D341Med (cell line): ENCODE data around the gene FCRLA.
"Not testable (repeated sequence)": the region's sequence is repeated elsewhere in the genome, so short reads cannot be mapped to it uniquely, and the experiment has no call there.

Experiments used
- DNase-seq: peaks from one replicate; pipeline ENCODE4 v3.0.0; 2012; ENCODE audit warnings: low spot score

Gene FCRLA

DNA sequence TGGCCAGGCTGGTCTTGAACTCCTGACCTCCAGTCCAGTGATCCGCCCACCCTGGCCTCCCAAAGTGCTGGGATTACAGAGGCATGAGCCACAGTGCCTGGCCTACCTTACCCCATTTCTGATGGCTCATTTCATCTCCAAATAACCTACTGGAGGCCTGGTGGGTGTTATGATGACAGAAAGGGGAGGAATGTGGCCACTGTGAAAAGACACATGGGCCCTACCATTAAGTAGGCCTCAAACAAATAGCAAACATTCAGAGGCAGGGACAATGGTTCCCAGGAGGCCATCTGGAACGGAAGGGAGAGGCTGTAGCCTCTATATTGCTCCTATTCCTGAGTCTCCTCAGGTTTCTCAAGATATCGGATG lies 932 bp upstream of the FCRLA start:
- DNase-seq: no peak

- DNase-seq: no peak
Observed at GRCh38 chr1:161707503-161707902, 474 bp downstream of the FCRLA start.

GRCh38 chr1:161709373-161709772 lies 2.3 kb downstream of the FCRLA start:
- no peak for DNase-seq

- DNase-seq: peak; percentile 6
Observed at GRCh38 chr1:161710560-161710959, 3.5 kb downstream of the FCRLA start.

- no peak for DNase-seq
Observed at GRCh38 chr1:161718559-161719324, 11.7 kb downstream of the FCRLA start.

GRCh38 chr1:161719325-161719611 lies 12.2 kb downstream of the FCRLA start:
- no peak for DNase-seq

- no peak for DNase-seq
Observed at GRCh38 chr1:161720422-161720821, 13.4 kb downstream of the FCRLA start.

- no peak for DNase-seq
Observed at GRCh38 chr1:161720956-161721737, 14.1 kb downstream of the FCRLA start, which contains the start of gene FCRLB. TSS of gene FCRLB (plus strand) at chr1:161721544. CDS start at chr1:161722673, 1,129 bp downstream.

DNA sequence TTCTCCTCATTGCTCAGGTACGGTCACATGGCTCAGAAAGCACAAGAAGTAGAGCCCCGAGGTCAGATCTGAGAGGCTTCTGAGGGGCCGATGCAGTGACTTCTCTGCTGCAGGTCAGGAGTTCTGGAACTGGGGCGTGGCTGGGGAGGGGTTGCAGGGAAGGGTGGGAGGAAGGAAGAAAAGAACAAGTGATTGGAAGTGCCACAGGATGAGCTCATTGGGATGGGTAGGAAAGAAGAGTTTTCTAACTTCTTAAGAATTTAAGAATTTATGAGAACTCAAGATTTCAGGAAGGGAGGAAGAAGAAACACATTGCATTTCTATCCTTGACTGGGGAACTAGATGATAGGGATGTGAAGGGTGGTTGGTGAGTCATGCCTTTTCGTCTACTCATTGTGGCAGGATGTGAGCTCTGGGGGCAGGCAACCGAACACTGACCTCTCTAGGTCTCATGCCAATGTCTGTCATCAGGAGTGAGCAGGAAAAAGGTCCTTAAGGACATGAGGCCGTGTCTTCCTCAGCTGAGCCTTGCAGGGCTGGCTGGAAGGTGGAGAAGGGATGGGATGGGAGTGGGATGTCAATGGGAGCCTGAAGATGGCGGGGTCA lies 14.8 kb downstream of the FCRLA start:
- no peak for DNase-seq

GRCh38 chr1:161722406-161722805 lies 15.4 kb downstream of the FCRLA start:
- DNase-seq: no peak

GRCh38 chr1:161723459-161724141 lies 16.6 kb downstream of the FCRLA start:
- DNase-seq: no peak

- not testable (repeated sequence) for DNase-seq
Observed at GRCh38 chr1:161725258-161725907, 18.4 kb downstream of the FCRLA start.

- DNase-seq: peak; percentile 69
Observed at GRCh38 chr1:161725908-161726472, 19.0 kb downstream of the FCRLA start.

GRCh38 chr1:161726473-161727255 lies 19.6 kb downstream of the FCRLA start:
- DNase-seq: peak; percentile 86

GRCh38 chr1:161727256-161727924 lies 20.4 kb downstream of the FCRLA start:
- DNase-seq: no peak

DNA sequence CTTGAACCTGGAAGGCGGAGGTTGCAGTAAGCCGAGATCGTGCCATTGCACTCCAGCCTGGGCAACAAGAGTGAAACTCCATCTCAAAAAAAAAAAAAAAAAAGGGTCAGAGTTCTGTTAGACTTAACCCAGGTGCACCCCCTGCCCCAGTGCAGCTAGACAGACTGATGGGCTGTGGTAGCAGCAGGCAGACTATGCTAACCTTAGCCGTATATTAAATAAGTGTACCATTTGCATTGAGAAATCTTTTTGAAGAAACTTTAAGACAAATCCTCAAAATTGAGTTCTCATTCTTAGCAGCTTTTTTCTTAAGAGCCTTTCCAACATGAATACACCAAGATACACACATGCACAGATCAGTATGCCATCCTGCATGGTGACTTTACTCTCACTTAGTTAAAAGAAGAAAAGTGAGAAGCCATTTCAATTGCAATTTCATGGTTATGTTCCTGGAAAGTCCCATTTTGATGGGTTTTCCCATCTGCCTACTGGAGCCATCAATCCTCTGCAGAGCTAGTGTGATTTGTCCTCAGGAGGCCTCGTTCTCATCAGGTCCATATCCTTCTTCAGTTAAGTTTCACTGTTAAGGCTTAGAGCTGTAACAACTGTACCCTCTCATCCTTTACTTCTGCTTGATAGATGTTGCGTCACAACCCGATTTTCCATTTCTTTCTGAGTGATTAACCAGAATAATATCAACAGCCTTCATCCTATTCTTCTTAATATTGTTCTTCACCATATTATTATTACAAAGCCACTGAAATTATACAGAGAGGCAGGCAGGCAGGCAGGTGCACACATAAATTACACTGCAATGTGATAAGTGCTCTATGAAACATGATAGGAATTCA lies 21.6 kb downstream of the FCRLA start:
- no peak for DNase-seq

DNA sequence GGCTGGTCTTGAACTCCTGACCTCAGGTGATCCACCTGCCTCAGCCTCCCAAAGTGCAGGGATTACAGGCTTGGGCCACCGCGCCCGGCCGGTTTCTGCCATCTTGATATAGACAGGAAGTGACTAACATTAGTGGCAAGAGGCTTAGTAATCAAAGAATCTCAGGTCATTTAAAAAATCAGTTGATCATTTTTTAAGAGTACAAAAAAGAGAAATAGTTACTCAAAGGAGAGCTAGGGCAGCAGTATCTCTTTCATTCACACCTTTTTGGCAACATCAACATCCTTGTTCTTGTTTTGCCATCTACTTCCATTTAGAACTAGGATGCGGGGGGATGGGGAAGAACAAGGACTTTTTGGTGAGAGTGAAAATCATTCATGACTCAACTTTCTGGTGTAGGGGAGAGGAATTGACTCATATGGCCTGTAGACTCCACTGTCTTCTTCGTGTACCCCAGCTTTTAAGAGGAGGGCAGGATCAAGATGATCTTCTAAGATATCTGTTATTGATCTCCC lies 23.1 kb downstream of the FCRLA start:
- no peak for DNase-seq

DNA sequence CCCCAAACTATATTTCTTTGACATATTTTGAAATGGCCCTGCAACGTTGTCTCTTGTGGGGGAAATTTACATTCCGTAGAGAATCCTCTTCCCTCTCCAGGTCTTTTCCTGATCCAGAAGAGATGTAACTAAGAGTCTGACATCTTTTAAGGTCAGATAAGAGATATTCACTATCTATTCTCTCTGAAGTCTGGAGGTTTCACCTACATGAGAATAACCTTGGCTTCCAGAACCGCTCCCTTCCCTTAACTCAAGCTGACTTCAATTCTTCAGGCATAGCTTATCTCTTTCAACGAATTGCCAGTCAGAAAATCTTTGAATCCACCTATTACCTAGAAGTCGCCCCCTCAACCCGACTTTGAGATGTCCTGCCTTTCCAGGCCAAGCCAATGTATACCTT lies 24.2 kb downstream of the FCRLA start:
- no peak for DNase-seq
